OCI-LY3 (cell line): ENCODE results near the gene STK33.

Source experiments
- EZH2phosphoT487 ChIP-seq: fragments of 200-600 bp; shearing (Covaris generic); IDR thresholded peaks from 2 replicates; pipeline ENCODE4 v1.6.1; 2018; ENCODE audit warnings: antibody characterized with exemption, mixed run types, low read depth
- TF ChIP-seq, protein P1 (sequence below): fragments of 200-600, 300-600 bp; sonication (generic); IDR thresholded peaks from 2 replicates; pipeline ENCODE4 v1.5.1; 2014; ENCODE audit warnings: antibody characterized with exemption, low read length, low read depth

- TF ChIP-seq, protein P1, sequence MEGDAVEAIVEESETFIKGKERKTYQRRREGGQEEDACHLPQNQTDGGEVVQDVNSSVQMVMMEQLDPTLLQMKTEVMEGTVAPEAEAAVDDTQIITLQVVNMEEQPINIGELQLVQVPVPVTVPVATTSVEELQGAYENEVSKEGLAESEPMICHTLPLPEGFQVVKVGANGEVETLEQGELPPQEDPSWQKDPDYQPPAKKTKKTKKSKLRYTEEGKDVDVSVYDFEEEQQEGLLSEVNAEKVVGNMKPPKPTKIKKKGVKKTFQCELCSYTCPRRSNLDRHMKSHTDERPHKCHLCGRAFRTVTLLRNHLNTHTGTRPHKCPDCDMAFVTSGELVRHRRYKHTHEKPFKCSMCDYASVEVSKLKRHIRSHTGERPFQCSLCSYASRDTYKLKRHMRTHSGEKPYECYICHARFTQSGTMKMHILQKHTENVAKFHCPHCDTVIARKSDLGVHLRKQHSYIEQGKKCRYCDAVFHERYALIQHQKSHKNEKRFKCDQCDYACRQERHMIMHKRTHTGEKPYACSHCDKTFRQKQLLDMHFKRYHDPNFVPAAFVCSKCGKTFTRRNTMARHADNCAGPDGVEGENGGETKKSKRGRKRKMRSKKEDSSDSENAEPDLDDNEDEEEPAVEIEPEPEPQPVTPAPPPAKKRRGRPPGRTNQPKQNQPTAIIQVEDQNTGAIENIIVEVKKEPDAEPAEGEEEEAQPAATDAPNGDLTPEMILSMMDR, result no peak
- TF ChIP-seq EZH2phosphoT487, result no peak
Observed at GRCh38 chr11:8362899-8363298, 231.1 kb downstream of the STK33 start.
